Esophagus squamous epithelium (tissue), 5 donors: ENCODE measurements around the gene DNAJC30. TPM values are rescaled to one million over a fixed set of nuclear protein-coding genes. Genes with fewer than 3 reads are reported as not detected.

Source experiments
- DNase-seq: peaks from one replicate; lab custom pipeline; 2025; lab: John Stamatoyannopoulos, UW
- H3K27ac ChIP-seq, 4 donors: fragments of 200-600 bp; sonication (generic); one replicate each; pipeline ENCODE4 v1.5.1; 2016 to 2019; ENCODE audit warnings: mild to moderate bottlenecking in 1 of 4
- H3K27me3 ChIP-seq, 4 donors: fragments of 200-600 bp; sonication (generic); 1 replicate in 3 of 4; 2 replicates in 1 of 4; pipeline versions ENCODE4 v1.5.1 to v1.6.0; 2017 to 2021; ENCODE audit warnings: antibody characterized with exemption in 1 of 4
- H3K36me3 ChIP-seq, 3 donors: fragments of 200-600 bp; sonication (generic); one replicate each; pipeline ENCODE4 v1.5.1; 2016 to 2019
- H3K4me1 ChIP-seq, 3 donors: fragments of 200-600 bp; sonication (generic); one replicate each; pipeline ENCODE4 v1.5.1; 2017 to 2019
- H3K4me3 ChIP-seq, 4 donors: fragments of 200-600 bp; sonication (generic); 1 replicate in 3 of 4; 2 replicates in 1 of 4; pipeline ENCODE4 v1.5.1; 2016 to 2019; ENCODE audit warnings: mild to moderate bottlenecking in 2 of 4, moderate library complexity in 1 of 4
- H3K9me3 ChIP-seq, 3 donors: fragments of 200-600 bp; sonication (generic); one replicate each; pipeline ENCODE4 v1.5.1; 2016 to 2019
- POLR2A ChIP-seq, 4 donors: fragments of 450-650 bp; IDR thresholded peaks; one replicate each; pipeline ENCODE4 v1.6.1; 2017; ENCODE audit warnings: antibody characterized with exemption in 4 of 4, mild to moderate bottlenecking in 4 of 4, moderate library complexity in 3 of 4
- WGBS, 2 donors: methylation state at CpG; one replicate each; pipeline ENCODE4 v1.1.5; 2018; 5-methylcytosine and 5-hydroxymethylcytosine counted together
- intact Hi-C: fragments of 100-400 bp; cut with DNase I; formaldehyde crosslinking; loops from one replicate; pipeline ENCODE4 v1.15.0; 2022
- total RNA-seq, 4 donors: library from RNA; depleted of rRNA; stranded (reverse); fragments of >200 nt; gene quantifications; one replicate each; pipeline ENCODE4 v1.1.0, GENCODE V29; 2016
- TF ChIP-seq, protein P1 (sequence below), 6 experiments: fragments of 450-650 bp in 4 of 6; fragments of 200-600 bp in 2 of 6; sonication (generic) in 2 of 6; IDR thresholded peaks; one replicate each; pipeline ENCODE4 v1.5.1; 2016 to 2019; ENCODE audit warnings: antibody characterized with exemption in 6 of 6, mild to moderate bottlenecking in 4 of 6, moderate library complexity in 4 of 6
- donor health status: DM: yes; HTN: yes; CAD: no.

DNAJC30 gene
- total RNA-seq, 4 donors from 2014 or later: 2.7 to 5.7 (median 4.8) TPM

DNA sequence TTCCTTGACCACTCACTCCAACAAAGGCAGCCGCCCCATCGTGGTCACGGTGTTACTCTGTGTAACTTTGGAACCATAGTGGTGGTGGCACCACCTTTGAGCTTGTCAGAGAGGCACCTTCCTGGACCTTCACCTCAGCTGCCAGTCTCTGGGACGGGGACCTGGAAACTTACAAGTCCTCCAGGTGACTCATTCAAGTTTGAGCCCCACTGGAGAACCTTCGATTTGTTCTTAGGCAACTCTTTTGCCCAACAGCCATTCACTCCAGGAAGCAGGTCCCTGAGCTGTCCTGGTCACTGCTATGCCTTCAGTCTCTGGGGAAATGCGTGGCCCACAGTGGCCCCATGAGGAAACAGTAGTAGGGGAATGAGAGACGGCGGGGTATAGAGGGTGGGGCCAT, 19.0 kb upstream of the DNAJC30 start:
- H3K4me1 ChIP-seq: peaks cover 22 to 39% (median 29%) of the 10 kb centered on the region in 3 donors
- no peak for DNase-seq
- peaks cover 5 to 55% (median 7%) of the 10 kb centered on the region in 3 donors for H3K36me3 ChIP-seq
- intact Hi-C loops: no loop called here
- H3K27me3 ChIP-seq: no peaks in the 10 kb centered on the region
- H3K4me3 ChIP-seq: no peak overlapping the region
- H3K9me3 ChIP-seq: no peaks in the 10 kb centered on the region
- no peak for TF ChIP-seq POLR2A (IDR thresholded peaks at IDR 0.05)
- TF ChIP-seq, protein P1, sequence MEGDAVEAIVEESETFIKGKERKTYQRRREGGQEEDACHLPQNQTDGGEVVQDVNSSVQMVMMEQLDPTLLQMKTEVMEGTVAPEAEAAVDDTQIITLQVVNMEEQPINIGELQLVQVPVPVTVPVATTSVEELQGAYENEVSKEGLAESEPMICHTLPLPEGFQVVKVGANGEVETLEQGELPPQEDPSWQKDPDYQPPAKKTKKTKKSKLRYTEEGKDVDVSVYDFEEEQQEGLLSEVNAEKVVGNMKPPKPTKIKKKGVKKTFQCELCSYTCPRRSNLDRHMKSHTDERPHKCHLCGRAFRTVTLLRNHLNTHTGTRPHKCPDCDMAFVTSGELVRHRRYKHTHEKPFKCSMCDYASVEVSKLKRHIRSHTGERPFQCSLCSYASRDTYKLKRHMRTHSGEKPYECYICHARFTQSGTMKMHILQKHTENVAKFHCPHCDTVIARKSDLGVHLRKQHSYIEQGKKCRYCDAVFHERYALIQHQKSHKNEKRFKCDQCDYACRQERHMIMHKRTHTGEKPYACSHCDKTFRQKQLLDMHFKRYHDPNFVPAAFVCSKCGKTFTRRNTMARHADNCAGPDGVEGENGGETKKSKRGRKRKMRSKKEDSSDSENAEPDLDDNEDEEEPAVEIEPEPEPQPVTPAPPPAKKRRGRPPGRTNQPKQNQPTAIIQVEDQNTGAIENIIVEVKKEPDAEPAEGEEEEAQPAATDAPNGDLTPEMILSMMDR (IDR thresholded peaks at IDR 0.05): no peak
- 78 to 87% methylated on average over 4 to 6 of the region's 8 CpGs for WGBS, 2 donors
- no peak overlapping the region for H3K27ac ChIP-seq

DNA sequence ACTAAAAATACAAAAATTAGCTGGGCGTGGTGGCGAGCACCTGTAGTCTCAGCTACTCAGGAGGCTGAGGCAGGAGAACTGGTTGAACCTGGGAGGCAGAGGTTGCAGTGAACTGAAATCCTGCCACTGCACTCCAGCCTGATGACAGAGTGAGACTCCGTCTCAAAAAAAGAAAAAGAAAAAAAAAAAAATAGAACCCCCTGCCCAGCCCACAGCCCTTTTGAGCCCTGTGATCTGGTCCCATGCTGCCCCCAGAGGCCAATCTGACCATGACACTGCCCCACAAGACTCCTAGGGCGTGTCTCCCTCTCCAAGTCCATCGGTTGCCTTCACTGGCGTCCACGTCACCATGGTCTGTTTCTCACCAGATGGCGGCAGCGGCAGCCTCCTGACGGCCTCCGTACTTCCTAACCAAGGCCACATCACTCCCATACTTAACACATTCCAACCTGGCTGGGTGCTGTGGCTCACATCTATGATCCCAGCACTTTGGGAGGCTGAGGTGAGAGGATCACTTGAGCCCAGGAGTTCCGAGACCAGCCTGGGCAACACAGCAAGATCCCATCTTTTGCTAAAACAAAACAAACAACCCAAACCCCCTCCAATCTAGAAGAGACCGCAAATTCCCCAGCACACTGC, 18.2 kb upstream of the DNAJC30 start:
- no peak overlapping the region for H3K4me3 ChIP-seq
- WGBS, 2 donors: 79 to 81% methylated on average over 13 of the region's 13 CpGs
- H3K4me1 ChIP-seq: peaks cover 21 to 31% (median 22%) of the 10 kb centered on the region in 3 donors
- no peak overlapping the region for H3K27ac ChIP-seq
- no peak for TF ChIP-seq POLR2A (IDR thresholded peaks at IDR 0.05)
- TF ChIP-seq, protein P1 (IDR thresholded peaks at IDR 0.05): peak in 2 of 6 experiments; percentile 30 to 35
- no peaks in the 10 kb centered on the region for H3K9me3 ChIP-seq
- no peaks in the 10 kb centered on the region for H3K27me3 ChIP-seq
- no peak for DNase-seq
- intact Hi-C loops: no loop called here
- peaks cover 7 to 63% (median 12%) of the 10 kb centered on the region in 3 donors for H3K36me3 ChIP-seq

DNA sequence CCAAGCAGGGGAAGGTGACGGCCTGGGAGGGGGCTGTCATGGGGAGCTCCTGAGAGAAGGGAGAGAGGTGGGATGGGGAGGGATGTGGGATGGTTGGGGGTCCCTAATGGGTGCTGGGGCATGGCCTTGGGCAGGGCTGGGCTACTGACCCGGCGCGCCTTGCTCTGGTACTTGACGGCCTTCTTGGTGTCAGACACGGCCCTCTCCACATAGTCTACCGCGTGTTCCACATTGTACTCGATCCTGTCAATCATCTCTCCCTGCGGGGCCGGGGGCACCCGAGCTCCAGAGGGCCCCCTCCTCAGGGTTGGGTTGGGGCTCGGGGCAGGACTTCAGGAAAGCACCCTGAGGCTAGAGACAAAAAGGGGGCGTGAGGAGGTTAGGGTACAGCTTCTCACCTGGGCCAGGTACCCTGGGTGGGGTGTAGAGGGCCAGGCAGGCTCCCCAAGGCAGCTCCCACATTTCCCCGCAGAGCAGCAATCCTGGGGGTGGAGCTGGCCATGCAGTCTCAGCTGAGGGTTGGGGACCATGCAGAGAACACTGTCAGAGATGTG, 17.4 kb upstream of the DNAJC30 start:
- H3K9me3 ChIP-seq: no peaks in the 10 kb centered on the region
- intact Hi-C loops: no loop called here
- H3K36me3 ChIP-seq: peaks cover 7 to 71% (median 12%) of the 10 kb centered on the region in 3 donors
- DNase-seq: no peak
- H3K27ac ChIP-seq: no peak overlapping the region
- 74 to 90% methylated on average over 6 to 8 of the region's 15 CpGs for WGBS, 2 donors
- peaks cover 16 to 23% (median 17%) of the 10 kb centered on the region in 3 donors for H3K4me1 ChIP-seq
- no peak overlapping the region for H3K4me3 ChIP-seq
- no peak for TF ChIP-seq POLR2A (IDR thresholded peaks at IDR 0.05)
- TF ChIP-seq, protein P1 (IDR thresholded peaks at IDR 0.05): no peak
- H3K27me3 ChIP-seq: no peaks in the 10 kb centered on the region

DNA sequence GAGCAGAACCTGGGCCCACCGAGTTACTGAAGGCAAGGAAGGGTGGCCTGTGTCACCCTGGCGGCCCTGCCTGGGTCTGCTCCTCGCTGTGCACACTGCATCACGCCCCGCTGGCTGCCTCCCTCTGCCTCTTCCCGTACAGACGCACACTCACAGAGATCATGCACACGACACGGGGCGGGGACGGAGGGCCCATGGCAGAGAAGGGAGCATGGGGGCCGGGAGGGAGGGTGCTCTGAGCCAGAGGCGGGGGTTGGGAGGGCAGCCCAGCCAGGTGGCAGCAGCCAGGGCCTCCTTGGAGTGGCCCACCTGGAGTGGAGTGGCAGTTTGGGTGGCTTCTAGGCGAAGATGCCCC, 16.8 kb upstream of the DNAJC30 start:
- H3K27ac ChIP-seq: no peak overlapping the region
- TF ChIP-seq POLR2A (IDR thresholded peaks at IDR 0.05): no peak
- TF ChIP-seq, protein P1 (IDR thresholded peaks at IDR 0.05): no peak
- peaks cover 7 to 77% (median 16%) of the 10 kb centered on the region in 3 donors for H3K36me3 ChIP-seq
- no peak for DNase-seq
- no peaks in the 10 kb centered on the region for H3K27me3 ChIP-seq
- H3K4me3 ChIP-seq: no peak overlapping the region
- no peaks in the 10 kb centered on the region for H3K9me3 ChIP-seq
- peaks cover 10 to 17% (median 12%) of the 10 kb centered on the region in 3 donors for H3K4me1 ChIP-seq
- 83% methylated on average over 1 of the region's 14 CpGs; no CpG with 5 or more reads in 1 of the 2 donors for WGBS, 2 donors
- intact Hi-C loops: no loop called here

DNA sequence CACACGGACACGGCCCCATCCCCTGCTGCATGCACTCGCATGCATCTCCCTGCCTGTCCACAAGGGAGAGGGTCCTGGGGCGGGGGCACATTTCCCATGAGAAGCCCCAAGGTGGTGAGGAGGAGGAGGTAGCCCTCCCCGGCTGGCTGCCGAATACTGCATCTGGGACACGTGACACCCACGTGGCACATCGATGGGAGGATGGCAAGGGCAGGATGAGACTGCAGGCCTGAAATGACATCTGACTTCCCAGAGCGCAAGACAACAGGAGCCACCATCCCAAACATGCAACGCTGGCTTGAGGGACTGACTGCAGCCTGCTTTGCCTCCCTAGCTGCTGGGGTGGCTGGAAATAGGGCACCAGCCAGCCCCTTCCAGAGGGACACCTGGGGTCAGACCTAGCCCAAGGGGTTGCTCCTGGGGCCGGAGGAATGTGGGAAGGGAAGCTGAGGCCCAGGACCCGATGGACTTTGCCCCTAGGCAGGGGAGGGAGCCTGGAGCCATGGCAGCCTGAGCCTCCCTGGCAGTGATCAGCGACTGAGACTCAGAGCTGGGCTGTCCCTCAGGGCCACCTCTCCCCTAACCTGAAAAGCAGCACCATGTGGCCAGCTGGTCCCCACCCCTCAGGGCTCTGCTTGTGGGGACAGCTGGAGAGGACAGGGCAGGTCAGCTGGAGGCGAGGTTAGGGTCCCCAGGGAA, 16.3 kb upstream of the DNAJC30 start:
- peaks cover 5 to 11% (median 7%) of the 10 kb centered on the region in 3 donors for H3K4me1 ChIP-seq
- H3K36me3 ChIP-seq: peaks cover 7 to 82% (median 21%) of the 10 kb centered on the region in 3 donors

More for the DNA sequence above, 16.3 kb upstream of the DNAJC30 start:
- intact Hi-C loops: loop anchor here (10.0 kb wide), 1 partner anchor 245 kb away; no protein-coding TSS in a partner anchor
- H3K27me3 ChIP-seq: no peaks in the 10 kb centered on the region
- no peak overlapping the region for H3K27ac ChIP-seq
- WGBS, 2 donors: 69 to 90% methylated on average over 4 of the region's 15 CpGs
- DNase-seq: no peak
- TF ChIP-seq, protein P1 (IDR thresholded peaks at IDR 0.05): no peak
- TF ChIP-seq POLR2A (IDR thresholded peaks at IDR 0.05): no peak
- H3K9me3 ChIP-seq: no peaks in the 10 kb centered on the region
- H3K4me3 ChIP-seq: no peak overlapping the region
